H9 (cell line): Measurements from ENCODE around the gene TBXA2R. TPM values are rescaled to one million over a fixed set of nuclear protein-coding genes. Genes with fewer than 3 reads are reported as not detected.

Experiments used
- DNase-seq: peaks from one replicate; pipeline ENCODE4 v3.0.0-alpha.2; 2017
- H2AFZ ChIP-seq: one replicate; pipeline ENCODE4 v1.6.1; 2013; ENCODE audit warnings: mild to moderate bottlenecking, low read length, control low read depth, moderate library complexity
- H2AK5ac ChIP-seq: 2 replicates; pipeline ENCODE4 v1.6.1; 2013; ENCODE audit warnings: low read length, control low read depth, mixed read lengths; ENCODE audit not compliant: insufficient read length
- H2BK120ac ChIP-seq: one replicate; pipeline ENCODE4 v1.6.1; 2013; ENCODE audit warnings: low read depth, mild to moderate bottlenecking, low read length, control low read depth, inconsistent platforms; ENCODE audit not compliant: poor library complexity, severe bottlenecking
- H2BK12ac ChIP-seq: 2 replicates; pipeline ENCODE4 v1.6.1; 2013; ENCODE audit warnings: low read length, control low read depth, mixed read lengths, low read depth; ENCODE audit not compliant: insufficient read length
- H2BK15ac ChIP-seq: 2 replicates; pipeline ENCODE4 v1.6.1; 2013; ENCODE audit warnings: low read depth, low read length, control low read depth
- H2BK20ac ChIP-seq: one replicate; pipeline ENCODE4 v1.6.1; 2013; ENCODE audit warnings: low read depth, mild to moderate bottlenecking, low read length, control low read depth, inconsistent platforms; ENCODE audit not compliant: poor library complexity, severe bottlenecking
- H2BK5ac ChIP-seq: 2 replicates; pipeline ENCODE4 v1.6.1; 2013; ENCODE audit warnings: low read length, control low read depth, mixed read lengths; ENCODE audit not compliant: insufficient read length
- H3K14ac ChIP-seq: 2 replicates; pipeline ENCODE4 v1.6.1; 2013; ENCODE audit warnings: low read length, control low read depth; ENCODE audit not compliant: insufficient read depth
- H3K18ac ChIP-seq: 2 replicates; pipeline ENCODE4 v1.6.1; 2013; ENCODE audit warnings: low read depth, mild to moderate bottlenecking, mixed read lengths, low read length, control low read depth; ENCODE audit not compliant: insufficient read length
- H3K23ac ChIP-seq: 2 replicates; pipeline ENCODE4 v1.6.1; 2013; ENCODE audit warnings: low read length, control low read depth, mixed read lengths, low read depth; ENCODE audit not compliant: insufficient read length
- H3K23me2 ChIP-seq: 2 replicates; pipeline ENCODE4 v1.6.1; 2013; ENCODE audit warnings: low read depth, mild to moderate bottlenecking, mixed read lengths, low read length, control low read depth; ENCODE audit not compliant: insufficient read length, poor library complexity, severe bottlenecking
- H3K27ac ChIP-seq: 2 replicates; pipeline ENCODE4 v1.5.1; 2013; ENCODE audit warnings: low read length, control low read depth, mixed read lengths, low read depth; ENCODE audit not compliant: insufficient read length
- H3K27me3 ChIP-seq: 2 replicates; pipeline ENCODE4 v1.6.1; 2013; ENCODE audit warnings: low read length, control low read depth, inconsistent platforms; ENCODE audit not compliant: insufficient read depth
- H3K4ac ChIP-seq: 2 replicates; pipeline ENCODE4 v1.6.1; 2013; ENCODE audit warnings: low read depth, mild to moderate bottlenecking, control low read depth, inconsistent platforms, low read length, moderate library complexity
- H3K4me1 ChIP-seq: 2 replicates; pipeline ENCODE4 v1.6.1; 2013; ENCODE audit warnings: low read length, control low read depth, inconsistent platforms; ENCODE audit not compliant: insufficient read depth
- H3K4me2 ChIP-seq: 2 replicates; pipeline ENCODE4 v1.6.1; 2013; ENCODE audit warnings: low read length, control low read depth, mixed read lengths; ENCODE audit not compliant: insufficient read length, insufficient read depth
- H3K56ac ChIP-seq: 2 replicates; pipeline ENCODE4 v1.6.1; 2013; ENCODE audit warnings: low read depth, mild to moderate bottlenecking, mixed read lengths, low read length, control low read depth; ENCODE audit not compliant: insufficient read length
- H3K79me1 ChIP-seq: 2 replicates; pipeline ENCODE4 v1.6.1; 2013; ENCODE audit warnings: low read depth, mild to moderate bottlenecking, moderate library complexity, low read length, control low read depth, inconsistent platforms; ENCODE audit not compliant: insufficient read depth, poor library complexity, severe bottlenecking
- H3K79me2 ChIP-seq: 2 replicates; pipeline ENCODE4 v1.6.1; 2013; ENCODE audit warnings: low read length, control low read depth, inconsistent platforms; ENCODE audit not compliant: insufficient read depth
- H3K9ac ChIP-seq: 2 replicates; pipeline ENCODE4 v1.6.1; 2013; ENCODE audit warnings: low read length, control low read depth, mixed read lengths; ENCODE audit not compliant: insufficient read length; ENCODE audit errors: extremely low read depth
- H3K9me3 ChIP-seq: one replicate; pipeline ENCODE4 v1.6.1; 2013; ENCODE audit warnings: low read depth, low read length, inconsistent platforms; ENCODE audit not compliant: control insufficient read depth
- H3T11ph ChIP-seq: one replicate; pipeline ENCODE4 v1.6.1; 2013; ENCODE audit warnings: mild to moderate bottlenecking, low read length, control low read depth, inconsistent platforms
- H4K20me1 ChIP-seq: one replicate; pipeline ENCODE4 v1.6.1; 2013; ENCODE audit not compliant: control insufficient read depth, insufficient read length, insufficient read depth
- H4K5ac ChIP-seq: 2 replicates; pipeline ENCODE4 v1.6.1; 2013; ENCODE audit warnings: low read depth, mild to moderate bottlenecking, mixed read lengths, low read length, control low read depth; ENCODE audit not compliant: insufficient read length
- H4K8ac ChIP-seq: replicated peaks from 2 replicates; pipeline ENCODE4 v1.6.1; 2013; ENCODE audit warnings: low read length, control low read depth, mixed read lengths, low read depth; ENCODE audit not compliant: insufficient read length
- H4K91ac ChIP-seq: 2 replicates; pipeline ENCODE4 v1.6.1; 2013; ENCODE audit warnings: low read depth, mild to moderate bottlenecking, moderate library complexity, mixed read lengths, low read length, control low read depth; ENCODE audit not compliant: insufficient read length
- H3K27ac Mint-ChIP-seq, 3 experiments: 2 replicates in 2 of 3; 3 replicates in 1 of 3; pipeline ENCODE4 v1.8.0; 2020 to 2021; ENCODE audit warnings: mixed read lengths in 3 of 3, mild to moderate bottlenecking in 1 of 3, moderate library complexity in 1 of 3
- H3K27me3 Mint-ChIP-seq: 2 replicates; pipeline ENCODE4 v1.8.0; 2021; ENCODE audit warnings: low read depth, mild to moderate bottlenecking, moderate library complexity, mixed read lengths
- H3K36me3 Mint-ChIP-seq, 3 experiments: 2 replicates in 2 of 3; 3 replicates in 1 of 3; pipeline ENCODE4 v1.8.0; 2020 to 2021; ENCODE audit warnings: low read depth in 3 of 3, mixed read lengths in 3 of 3; ENCODE audit not compliant: insufficient read depth in 1 of 3
- H3K4me1 Mint-ChIP-seq, 2 experiments: 2 replicates each; pipeline ENCODE4 v1.8.0; 2020; ENCODE audit warnings: mixed read lengths in 2 of 2
- H3K4me3 Mint-ChIP-seq, 2 experiments: 2 replicates in 1 of 2; 3 replicates in 1 of 2; pipeline ENCODE4 v1.8.0; 2020 to 2021; ENCODE audit warnings: mild to moderate bottlenecking in 2 of 2, mixed read lengths in 2 of 2, moderate library complexity in 1 of 2
- H3K9me3 Mint-ChIP-seq, 2 experiments: 2 replicates in 1 of 2; 3 replicates in 1 of 2; pipeline ENCODE4 v1.8.0; 2020; ENCODE audit warnings: mild to moderate bottlenecking in 2 of 2, mixed read lengths in 2 of 2, moderate library complexity in 1 of 2
- CTCF ChIP-seq: fragments of 200-600 bp; sonication (generic); conservative IDR thresholded peaks from 3 replicates; pipeline ENCODE4 v1.8.0; 2021; ENCODE audit warnings: antibody characterized with exemption, mild to moderate bottlenecking
- WGBS: extraction: QIAGEN DNeasy Blood & Tissue Kit; methylation state at CpG from one replicate; pipeline ENCODE4 v1.1.7; 2013; ENCODE audit warnings: missing lambda C conversion rate, low lambda C conversion rate, mixed read lengths; ENCODE audit not compliant: insufficient read length; ENCODE audit errors: extremely low coverage; 5-methylcytosine and 5-hydroxymethylcytosine counted together
- total RNA-seq: library from RNA; stranded (reverse); gene quantifications from 2 replicates; pipeline ENCODE4 v1.2.1, GENCODE V29; 2021

Gene TBXA2R
- total RNA-seq, 1 experiment from 2014 or later = 0.63 TPM

- Histone ChIP-seq H2AFZ (no peak overlapping the region), H4K5ac (no peak overlapping the region), H2BK5ac (no peak overlapping the region), H2AK5ac (no peak overlapping the region), H3K56ac (no peak overlapping the region), H3K9me3 (no peaks in the 10 kb centered on the region), H3K27ac (no peak overlapping the region), H3K79me2 (no peaks in the 10 kb centered on the region), H4K8ac (no peak overlapping the region), H2BK20ac (no peak overlapping the region), H3K14ac (no peak overlapping the region), H3K9ac (no peak overlapping the region), H3K4me1 (no peaks in the 10 kb centered on the region; the same call in 1 of the 2 replicates), H3K4ac (no peak overlapping the region), H4K91ac (no peak overlapping the region), H3K27me3 (peaks cover 5% of the 10 kb centered on the region; the same call in 1 of the 2 replicates), H2BK12ac (no peak overlapping the region), H3K23me2 (peaks cover 2% of the 10 kb centered on the region), H3T11ph (no peak overlapping the region), H2BK15ac (no peak overlapping the region), H3K23ac (no peak overlapping the region), H3K79me1 (no peaks in the 10 kb centered on the region), H3K18ac (no peak overlapping the region), H3K4me2 (no peak overlapping the region), H4K20me1 (no peaks in the 10 kb centered on the region), H2BK120ac (no peak overlapping the region)
- H3K4me1 Mint-ChIP-seq = peaks cover 12% of the 10 kb centered on the region in 2 experiments
- DNase-seq = no peak
- H3K27me3 Mint-ChIP-seq = peaks cover 4% of the 10 kb centered on the region
- peaks cover 0 to 4% of the 10 kb centered on the region in 2 experiments; a peak in 1 of 5 replicates for H3K9me3 Mint-ChIP-seq
- no peak overlapping the region for H3K4me3 Mint-ChIP-seq
- peaks cover 0 to 3% (median 0%) of the 10 kb centered on the region in 3 experiments; a peak in 1 of 7 replicates for H3K36me3 Mint-ChIP-seq
- H3K27ac Mint-ChIP-seq = no peak overlapping the region
- no CpG with 5 or more reads among the region's 11 CpGs for WGBS
- TF ChIP-seq CTCF = no peak
These were observed 1.7 kb downstream of the TBXA2R start for GRCh38 chr19:3604987-3605343.
